ENCODE data around the gene OLFM1. TPM values are rescaled to one million over a fixed set of nuclear protein-coding genes. Genes with fewer than 3 reads are reported as not detected.

The OLFM1 gene
- total and polyA plus RNA-seq, 9 of the 15 experiments (the other 6 are each of a cell fraction or from before 2014, with no cell fraction given), result not detected

DNA sequence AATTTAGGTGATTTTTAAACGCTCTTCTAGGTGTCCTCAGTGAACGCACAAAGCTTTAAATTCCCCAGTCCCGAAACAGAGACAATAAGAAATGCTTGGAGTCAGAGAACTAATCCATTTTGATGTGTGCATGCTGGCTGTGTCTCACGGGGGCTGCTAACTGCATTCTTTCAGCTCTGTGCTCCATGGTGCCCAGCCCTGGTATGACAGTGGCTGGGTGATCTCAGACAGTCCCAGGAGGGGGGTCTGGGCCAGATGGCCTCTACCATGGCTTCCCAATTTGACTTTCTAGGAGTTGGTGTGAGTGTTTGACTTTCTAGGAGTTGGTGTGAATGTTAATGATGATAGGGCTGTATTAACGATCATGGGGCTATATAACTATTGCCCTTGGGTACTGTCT is 12.1 kb downstream of the OLFM1 start:
- no peak for FAIRE-seq
- no TSS peak for BruUV-seq (replicated peaks)

More for the DNA sequence above, 12.1 kb downstream of the OLFM1 start:
- Histone ChIP-seq H3K9me1 (ENCODE audit: control insufficient read depth, insufficient read depth, low read length) (no peaks in the 10 kb centered on the region), H3K36me3 (ENCODE audit: control insufficient read depth, insufficient read depth, low read length) (no peaks in the 10 kb centered on the region), H3K4me1 (replicated peaks in 1 of 2; ENCODE audit: control insufficient read depth in 2 of 2, insufficient read depth in 2 of 2, low read length in 2 of 2) (no peaks in the 10 kb centered on the region), H3K27me3 (ENCODE audit: control insufficient read depth in 2 of 2, insufficient read depth in 2 of 2, low read length in 2 of 2) (peaks cover 4 to 39% of the 10 kb centered on the region in 2 experiments; a peak in 3 of 5 replicates), H3K4me3 (no peak overlapping the region), H3K79me2 (ENCODE audit: control insufficient read depth, insufficient read depth, low read length) (no peaks in the 10 kb centered on the region), H3K9ac (ENCODE audit: insufficient read depth in 1 of 2, low read depth in 2 of 2, low read length in 2 of 2) (no peak overlapping the region), H3K9me3 (replicated peaks; ENCODE audit: control insufficient read depth, insufficient read depth, low read depth, low read length) (no peaks in the 10 kb centered on the region), H3K4me2 (ENCODE audit: insufficient read depth, low read length) (no peak overlapping the region), H3K27ac (ENCODE audit: extremely low read depth, low read depth, low read length) (no peak overlapping the region), H4K20me1 (replicated peaks; ENCODE audit: control insufficient read depth, insufficient read depth, low read length) (peaks cover 5% of the 10 kb centered on the region; the same call in 1 of the 2 replicates), H2AFZ (ENCODE audit: low read depth, low read length) (no peak overlapping the region)
- 0% methylated on average over 5 of the region's 5 CpGs for WGBS (ENCODE audit: insufficient coverage, low coverage, missing lambda C conversion rate)
- no peak for DNase-seq (ENCODE audit: extremely low read depth in 1 of 4, low spot score in 3 of 4)
- ChIA-PET CTCF (ENCODE audit: low intra/inter-chr PET ratio) (no interaction called here), POLR2A (interaction anchor here (1.3 kb wide), 1 partner anchor 11 kb away, joined by 3 read pairs; no protein-coding TSS in a partner anchor)
- TF ChIP-seq, protein P1, sequence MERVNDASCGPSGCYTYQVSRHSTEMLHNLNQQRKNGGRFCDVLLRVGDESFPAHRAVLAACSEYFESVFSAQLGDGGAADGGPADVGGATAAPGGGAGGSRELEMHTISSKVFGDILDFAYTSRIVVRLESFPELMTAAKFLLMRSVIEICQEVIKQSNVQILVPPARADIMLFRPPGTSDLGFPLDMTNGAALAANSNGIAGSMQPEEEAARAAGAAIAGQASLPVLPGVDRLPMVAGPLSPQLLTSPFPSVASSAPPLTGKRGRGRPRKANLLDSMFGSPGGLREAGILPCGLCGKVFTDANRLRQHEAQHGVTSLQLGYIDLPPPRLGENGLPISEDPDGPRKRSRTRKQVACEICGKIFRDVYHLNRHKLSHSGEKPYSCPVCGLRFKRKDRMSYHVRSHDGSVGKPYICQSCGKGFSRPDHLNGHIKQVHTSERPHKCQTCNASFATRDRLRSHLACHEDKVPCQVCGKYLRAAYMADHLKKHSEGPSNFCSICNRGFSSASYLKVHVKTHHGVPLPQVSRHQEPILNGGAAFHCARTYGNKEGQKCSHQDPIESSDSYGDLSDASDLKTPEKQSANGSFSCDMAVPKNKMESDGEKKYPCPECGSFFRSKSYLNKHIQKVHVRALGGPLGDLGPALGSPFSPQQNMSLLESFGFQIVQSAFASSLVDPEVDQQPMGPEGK (CRISPR knock-in tag; IDR thresholded peaks at IDR 0.05; ENCODE audit: borderline replicate concordance), result no peak
- TF ChIP-seq, protein P2, sequence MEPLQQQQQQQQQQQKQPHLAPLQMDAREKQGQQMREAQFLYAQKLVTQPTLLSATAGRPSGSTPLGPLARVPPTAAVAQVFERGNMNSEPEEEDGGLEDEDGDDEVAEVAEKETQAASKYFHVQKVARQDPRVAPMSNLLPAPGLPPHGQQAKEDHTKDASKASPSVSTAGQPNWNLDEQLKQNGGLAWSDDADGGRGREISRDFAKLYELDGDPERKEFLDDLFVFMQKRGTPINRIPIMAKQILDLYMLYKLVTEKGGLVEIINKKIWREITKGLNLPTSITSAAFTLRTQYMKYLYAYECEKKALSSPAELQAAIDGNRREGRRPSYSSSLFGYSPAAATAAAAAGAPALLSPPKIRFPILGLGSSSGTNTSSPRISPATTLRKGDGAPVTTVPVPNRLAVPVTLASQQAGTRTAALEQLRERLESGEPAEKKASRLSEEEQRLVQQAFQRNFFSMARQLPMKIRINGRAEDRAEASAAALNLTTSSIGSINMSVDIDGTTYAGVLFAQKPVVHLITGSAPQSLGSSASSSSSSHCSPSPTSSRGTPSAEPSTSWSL (CRISPR knock-in tag; IDR thresholded peaks at IDR 0.05; ENCODE audit: borderline replicate concordance), result no peak
- TF ChIP-seq ZNF232 (CRISPR knock-in tag; IDR thresholded peaks at IDR 0.05) (no peak), PHB (CRISPR knock-in tag; IDR thresholded peaks at IDR 0.05) (no peak), ZNF76 (CRISPR knock-in tag; IDR thresholded peaks at IDR 0.05; ENCODE audit: borderline replicate concordance) (no peak), SRSF1 (IDR thresholded peaks at IDR 0.05; ENCODE audit: low read depth, low read length) (no peak), SMARCA5 (IDR thresholded peaks at IDR 0.05) (no peak), NFXL1 (CRISPR knock-in tag; IDR thresholded peaks at IDR 0.05) (no peak), SNRNP70 (optimal IDR thresholded peaks at IDR 0.05; ENCODE audit: low read depth, low read length) (no peak)
- TF ChIP-seq, protein P3, sequence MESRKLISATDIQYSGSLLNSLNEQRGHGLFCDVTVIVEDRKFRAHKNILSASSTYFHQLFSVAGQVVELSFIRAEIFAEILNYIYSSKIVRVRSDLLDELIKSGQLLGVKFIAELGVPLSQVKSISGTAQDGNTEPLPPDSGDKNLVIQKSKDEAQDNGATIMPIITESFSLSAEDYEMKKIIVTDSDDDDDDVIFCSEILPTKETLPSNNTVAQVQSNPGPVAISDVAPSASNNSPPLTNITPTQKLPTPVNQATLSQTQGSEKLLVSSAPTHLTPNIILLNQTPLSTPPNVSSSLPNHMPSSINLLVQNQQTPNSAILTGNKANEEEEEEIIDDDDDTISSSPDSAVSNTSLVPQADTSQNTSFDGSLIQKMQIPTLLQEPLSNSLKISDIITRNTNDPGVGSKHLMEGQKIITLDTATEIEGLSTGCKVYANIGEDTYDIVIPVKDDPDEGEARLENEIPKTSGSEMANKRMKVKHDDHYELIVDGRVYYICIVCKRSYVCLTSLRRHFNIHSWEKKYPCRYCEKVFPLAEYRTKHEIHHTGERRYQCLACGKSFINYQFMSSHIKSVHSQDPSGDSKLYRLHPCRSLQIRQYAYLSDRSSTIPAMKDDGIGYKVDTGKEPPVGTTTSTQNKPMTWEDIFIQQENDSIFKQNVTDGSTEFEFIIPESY (CRISPR knock-in tag; IDR thresholded peaks at IDR 0.05), result no peak
- TF ChIP-seq, protein P4, sequence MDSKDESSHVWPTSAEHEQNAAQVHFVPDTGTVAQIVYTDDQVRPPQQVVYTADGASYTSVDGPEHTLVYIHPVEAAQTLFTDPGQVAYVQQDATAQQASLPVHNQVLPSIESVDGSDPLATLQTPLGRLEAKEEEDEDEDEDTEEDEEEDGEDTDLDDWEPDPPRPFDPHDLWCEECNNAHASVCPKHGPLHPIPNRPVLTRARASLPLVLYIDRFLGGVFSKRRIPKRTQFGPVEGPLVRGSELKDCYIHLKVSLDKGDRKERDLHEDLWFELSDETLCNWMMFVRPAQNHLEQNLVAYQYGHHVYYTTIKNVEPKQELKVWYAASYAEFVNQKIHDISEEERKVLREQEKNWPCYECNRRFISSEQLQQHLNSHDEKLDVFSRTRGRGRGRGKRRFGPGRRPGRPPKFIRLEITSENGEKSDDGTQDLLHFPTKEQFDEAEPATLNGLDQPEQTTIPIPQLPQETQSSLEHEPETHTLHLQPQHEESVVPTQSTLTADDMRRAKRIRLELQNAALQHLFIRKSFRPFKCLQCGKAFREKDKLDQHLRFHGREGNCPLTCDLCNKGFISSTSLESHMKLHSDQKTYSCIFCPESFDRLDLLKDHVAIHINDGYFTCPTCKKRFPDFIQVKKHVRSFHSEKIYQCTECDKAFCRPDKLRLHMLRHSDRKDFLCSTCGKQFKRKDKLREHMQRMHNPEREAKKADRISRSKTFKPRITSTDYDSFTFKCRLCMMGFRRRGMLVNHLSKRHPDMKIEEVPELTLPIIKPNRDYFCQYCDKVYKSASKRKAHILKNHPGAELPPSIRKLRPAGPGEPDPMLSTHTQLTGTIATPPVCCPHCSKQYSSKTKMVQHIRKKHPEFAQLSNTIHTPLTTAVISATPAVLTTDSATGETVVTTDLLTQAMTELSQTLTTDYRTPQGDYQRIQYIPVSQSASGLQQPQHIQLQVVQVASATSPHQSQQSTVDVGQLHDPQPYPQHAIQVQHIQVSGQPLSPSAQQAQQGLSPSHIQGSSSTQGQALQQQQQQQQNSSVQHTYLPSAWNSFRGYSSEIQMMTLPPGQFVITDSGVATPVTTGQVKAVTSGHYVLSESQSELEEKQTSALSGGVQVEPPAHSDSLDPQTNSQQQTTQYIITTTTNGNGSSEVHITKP (IDR thresholded peaks at IDR 0.05; ENCODE audit: partially characterized antibody), result no peak
- intact Hi-C loops (cut with micrococcal nuclease), result no loop called here
- in situ Hi-C loops (cut with MboI), result no loop called here
- no peak for ATAC-seq

Data from K562 (cell line).